GM21447 (cell line): ENCODE data around the gene BGN.

ENCODE experiments used
- ATAC-seq: cut with Tn5 transposase; IDR thresholded peaks from one replicate; pipeline ENCODE4 v1.9.1; 2021; ENCODE audit not compliant: unreplicated experiment

Gene BGN

GRCh38 chrX:153459986-153460385 lies 34.8 kb upstream of the BGN start:
- ATAC-seq: no peak

GRCh38 chrX:153460826-153461225 lies 34.0 kb upstream of the BGN start:
- ATAC-seq: no peak

- ATAC-seq: no peak
Observed at GRCh38 chrX:153462291-153462690, 32.5 kb upstream of the BGN start.

GRCh38 chrX:153463031-153463430 lies 31.7 kb upstream of the BGN start:
- no peak for ATAC-seq

- no peak for ATAC-seq
Observed at GRCh38 chrX:153463556-153463955, 31.2 kb upstream of the BGN start.

- ATAC-seq: no peak
Observed at GRCh38 chrX:153464116-153464515, 30.7 kb upstream of the BGN start.

- ATAC-seq: no peak
Observed at GRCh38 chrX:153465691-153466380, 28.9 kb upstream of the BGN start.

- ATAC-seq: no peak
Observed at GRCh38 chrX:153468008-153468580, 26.7 kb upstream of the BGN start.

- ATAC-seq: peak; percentile 40
Observed at GRCh38 chrX:153469811-153470410, 24.9 kb upstream of the BGN start.

- ATAC-seq: peak; percentile 84
Observed at GRCh38 chrX:153470411-153471363, 24.1 kb upstream of the BGN start, which contains the start of gene HAUS7. HAUS7 (minus strand) TSS chrX:153470576; CDS start chrX:153470557, 19 bp downstream.

- ATAC-seq: no peak
Observed at GRCh38 chrX:153471663-153472280, 23.0 kb upstream of the BGN start.

GRCh38 chrX:153473126-153473525 lies 21.7 kb upstream of the BGN start:
- no peak for ATAC-seq

- ATAC-seq: no peak
Observed at GRCh38 chrX:153474266-153474665, 20.5 kb upstream of the BGN start.

GRCh38 chrX:153474718-153475117 lies 20.1 kb upstream of the BGN start:
- ATAC-seq: no peak

GRCh38 chrX:153475271-153475670 lies 19.5 kb upstream of the BGN start:
- no peak for ATAC-seq

GRCh38 chrX:153475751-153476281 lies 19.0 kb upstream of the BGN start:
- no peak for ATAC-seq

- no peak for ATAC-seq
Observed at GRCh38 chrX:153476666-153477363, 18.0 kb upstream of the BGN start.

GRCh38 chrX:153477364-153477857 lies 17.4 kb upstream of the BGN start:
- no peak for ATAC-seq

GRCh38 chrX:153477901-153478300 lies 16.9 kb upstream of the BGN start:
- no peak for ATAC-seq

- no peak for ATAC-seq
Observed at GRCh38 chrX:153478746-153479145, 16.0 kb upstream of the BGN start.
